Astrocyte of the spinal cord (primary cell): ENCODE results near the gene DPM2.

ENCODE experiments used
- DNase-seq: peaks from one replicate; pipeline ENCODE4 v3.0.0; 2011; ENCODE audit warnings: low read depth, low spot score
- H3K4me3 ChIP-seq: 2 replicates; pipeline ENCODE4 v1.5.1; 2011; ENCODE audit warnings: low read depth, mild to moderate bottlenecking, low read length, moderate library complexity
- in situ Hi-C: cut with HindIII; loops from 2 replicates; pipeline ENCODE4 v1.10.0; 2017; ENCODE audit warnings: low sequenced_read_pairs
- TF ChIP-seq, protein P1 (sequence below): IDR thresholded peaks from 2 replicates; pipeline ENCODE4 v1.5.1; 2012; ENCODE audit warnings: low read depth, mild to moderate bottlenecking, low read length, inconsistent platforms

DPM2 gene

DNA sequence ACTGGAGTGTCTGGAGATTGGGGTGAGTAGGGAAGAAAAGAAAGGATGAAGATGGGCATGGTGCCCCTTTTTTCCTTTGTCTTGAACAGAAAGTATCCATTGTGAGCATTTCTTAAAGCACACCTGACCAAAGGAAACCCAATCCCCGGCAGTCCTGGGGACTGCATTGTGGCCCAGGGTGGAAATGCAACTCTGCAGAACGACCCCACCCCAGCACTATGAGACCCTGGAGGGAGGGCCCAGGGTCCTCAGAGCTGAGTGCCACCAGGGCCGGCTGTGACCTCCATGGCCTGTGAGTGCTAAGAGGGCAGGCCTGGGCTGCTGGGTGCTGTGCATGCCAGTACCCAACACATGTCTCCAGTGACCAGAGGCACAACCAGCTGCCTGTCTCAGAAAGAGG lies 24.6 kb upstream of the DPM2 start:
- in situ Hi-C loops: no loop called here
- H3K4me3 ChIP-seq: no peak overlapping the region
- TF ChIP-seq, protein P1, sequence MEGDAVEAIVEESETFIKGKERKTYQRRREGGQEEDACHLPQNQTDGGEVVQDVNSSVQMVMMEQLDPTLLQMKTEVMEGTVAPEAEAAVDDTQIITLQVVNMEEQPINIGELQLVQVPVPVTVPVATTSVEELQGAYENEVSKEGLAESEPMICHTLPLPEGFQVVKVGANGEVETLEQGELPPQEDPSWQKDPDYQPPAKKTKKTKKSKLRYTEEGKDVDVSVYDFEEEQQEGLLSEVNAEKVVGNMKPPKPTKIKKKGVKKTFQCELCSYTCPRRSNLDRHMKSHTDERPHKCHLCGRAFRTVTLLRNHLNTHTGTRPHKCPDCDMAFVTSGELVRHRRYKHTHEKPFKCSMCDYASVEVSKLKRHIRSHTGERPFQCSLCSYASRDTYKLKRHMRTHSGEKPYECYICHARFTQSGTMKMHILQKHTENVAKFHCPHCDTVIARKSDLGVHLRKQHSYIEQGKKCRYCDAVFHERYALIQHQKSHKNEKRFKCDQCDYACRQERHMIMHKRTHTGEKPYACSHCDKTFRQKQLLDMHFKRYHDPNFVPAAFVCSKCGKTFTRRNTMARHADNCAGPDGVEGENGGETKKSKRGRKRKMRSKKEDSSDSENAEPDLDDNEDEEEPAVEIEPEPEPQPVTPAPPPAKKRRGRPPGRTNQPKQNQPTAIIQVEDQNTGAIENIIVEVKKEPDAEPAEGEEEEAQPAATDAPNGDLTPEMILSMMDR: no peak
- DNase-seq: no peak

DNA sequence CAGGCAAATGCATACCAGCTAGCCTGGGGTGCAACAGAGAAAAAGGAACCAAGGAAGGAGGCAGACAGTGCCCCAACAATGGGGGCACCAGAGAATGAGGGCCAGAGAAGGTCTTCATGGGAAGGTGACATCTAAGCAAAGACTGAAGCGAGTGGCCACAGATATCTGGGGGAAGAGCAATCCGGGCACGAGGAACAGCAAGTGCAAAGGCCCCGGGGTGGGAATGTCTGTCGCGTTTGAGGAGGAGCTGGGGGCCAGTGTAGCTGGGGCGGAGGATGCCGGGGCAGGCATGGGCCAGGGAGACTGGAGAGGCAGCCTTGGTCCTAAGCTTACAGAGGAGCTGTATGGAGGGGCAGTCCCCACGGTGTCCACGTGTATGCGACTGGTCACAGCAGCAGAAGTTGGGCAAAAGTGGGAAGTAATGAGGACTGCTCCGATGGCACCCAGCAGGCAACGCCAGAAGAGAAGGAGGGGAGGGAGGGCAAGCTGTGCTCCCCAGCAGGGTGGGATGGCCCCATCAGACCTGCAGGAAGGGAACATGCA lies 24.0 kb upstream of the DPM2 start:
- in situ Hi-C loops: no loop called here
- TF ChIP-seq, protein P1: no peak
- DNase-seq: no peak
- H3K4me3 ChIP-seq: no peak overlapping the region

- TF ChIP-seq, protein P1: no peak
- no peak overlapping the region for H3K4me3 ChIP-seq
- no peak for DNase-seq
- in situ Hi-C loops: no loop called here
These were observed 23.5 kb upstream of the DPM2 start for GRCh38 chr9:127961155-127961490.

DNA sequence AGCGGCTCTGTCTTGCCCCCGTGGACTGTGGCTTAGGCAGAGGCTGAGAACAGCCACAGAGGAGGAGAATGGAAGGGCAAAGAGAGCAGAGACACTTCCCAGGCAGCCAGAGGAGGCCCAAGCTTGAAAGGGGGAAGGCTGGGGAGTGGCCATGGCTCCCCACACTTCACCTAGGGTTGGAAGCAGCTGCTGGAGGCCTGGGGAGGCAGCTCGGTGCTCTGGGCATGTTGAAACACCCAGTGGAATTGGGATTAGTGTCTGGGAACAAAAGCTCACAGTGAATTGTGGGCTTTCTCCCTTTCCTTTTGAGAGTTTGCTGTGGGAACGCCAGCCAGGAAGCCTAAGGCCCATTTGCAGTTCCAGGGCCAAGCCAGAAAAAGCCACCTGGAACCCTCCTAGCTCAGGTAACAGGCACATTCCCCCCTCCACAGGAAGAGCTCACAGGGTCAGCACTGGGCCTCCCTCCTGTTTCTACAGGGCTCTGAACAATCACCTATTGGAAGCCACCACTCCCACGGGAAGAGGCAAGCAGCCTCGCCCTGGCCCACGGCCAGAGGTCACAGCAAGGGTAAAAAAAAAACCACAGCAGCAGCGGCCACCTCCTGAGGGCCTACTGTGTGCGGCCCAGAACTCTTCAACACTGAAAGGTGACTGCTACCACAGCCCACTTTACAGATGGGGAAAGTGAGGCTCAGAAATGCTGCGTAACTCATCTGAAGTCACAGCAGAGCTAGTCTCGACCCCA lies 22.9 kb upstream of the DPM2 start:
- TF ChIP-seq, protein P1: no peak

DNA sequence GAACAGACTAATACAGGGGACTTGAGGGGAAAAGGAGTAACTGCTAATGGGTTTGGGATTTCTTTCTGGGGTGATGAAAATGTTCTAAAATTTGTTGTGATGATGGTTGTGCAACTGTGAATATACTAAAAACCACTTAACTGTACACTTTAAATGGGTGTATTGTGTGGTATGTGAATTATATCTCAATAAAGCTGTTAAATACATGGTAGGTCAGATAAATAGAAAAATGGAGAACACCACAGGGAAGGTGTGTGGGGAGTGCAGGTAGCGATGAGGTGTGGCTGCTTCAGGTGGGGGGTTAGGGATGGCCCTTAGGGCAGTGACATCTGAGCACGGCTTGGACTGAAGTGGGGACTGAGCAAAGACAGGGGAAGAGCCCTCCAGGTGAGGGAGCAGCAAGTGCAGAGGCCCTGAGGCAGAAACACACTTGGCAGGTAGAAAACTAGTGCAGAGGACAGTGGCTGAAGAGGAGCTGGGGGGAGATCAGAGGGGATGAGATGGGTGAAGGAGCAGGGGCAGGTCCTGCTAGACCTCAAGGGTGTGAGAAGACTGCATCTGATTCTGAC lies 22.3 kb upstream of the DPM2 start:
- DNase-seq: no peak
- no peak overlapping the region for H3K4me3 ChIP-seq
- in situ Hi-C loops: no loop called here
- TF ChIP-seq, protein P1: no peak

More for the DNA sequence above, 22.9 kb upstream of the DPM2 start:
- no peak overlapping the region for H3K4me3 ChIP-seq
- DNase-seq: no peak
- in situ Hi-C loops: no loop called here

GRCh38 chr9:127959398-127959797 lies 21.7 kb upstream of the DPM2 start:
- H3K4me3 ChIP-seq: no peak overlapping the region
- in situ Hi-C loops: no loop called here
- DNase-seq: no peak
- TF ChIP-seq, protein P1: no peak
